HG02623 (cell line): ENCODE measurements around the gene PPID.
"Not testable (repeated sequence)": the region's sequence is repeated elsewhere in the genome, so short reads cannot be mapped to it uniquely, and the experiment has no call there.

Source experiments
- ATAC-seq: cut with Tn5 transposase; IDR thresholded peaks from one replicate; pipeline ENCODE4 v1.9.1; 2021; ENCODE audit warnings: moderate library complexity; ENCODE audit not compliant: unreplicated experiment

PPID gene

GRCh38 chr4:158722917-158723793 is at the start of gene PPID:
Gene PPID (minus strand): TSS chr4:158723396. CDS start chr4:158723288, 108 bp downstream.
- ATAC-seq = peak; percentile 96

GRCh38 chr4:158771776-158772175 is 48.6 kb upstream of the PPID start:
- ATAC-seq = no peak

- no peak for ATAC-seq
Observed at GRCh38 chr4:158770671-158771070, 47.5 kb upstream of the PPID start.

GRCh38 chr4:158769175-158769921 is 46.2 kb upstream of the PPID start:
- peak; percentile 11 for ATAC-seq

- peak; percentile 76 for ATAC-seq
Observed at GRCh38 chr4:158768555-158769174, 45.5 kb upstream of the PPID start, which contains the start of gene FNIP2. Gene FNIP2 (plus strand): TSS chr4:158769026. CDS start chr4:158769213, 187 bp downstream.

GRCh38 chr4:158767451-158767850 is 44.3 kb upstream of the PPID start:
- no peak for ATAC-seq

- no peak for ATAC-seq
Observed at GRCh38 chr4:158766434-158767044, 43.3 kb upstream of the PPID start.

GRCh38 chr4:158763462-158763861 is 40.3 kb upstream of the PPID start:
- ATAC-seq = no peak

- no peak for ATAC-seq
Observed at GRCh38 chr4:158762553-158762952, 39.4 kb upstream of the PPID start.

- ATAC-seq = no peak
Observed at GRCh38 chr4:158760866-158761265, 37.7 kb upstream of the PPID start.

- not testable (repeated sequence) for ATAC-seq
Observed at GRCh38 chr4:158759539-158759938, 36.3 kb upstream of the PPID start.

GRCh38 chr4:158758703-158759102 is 35.5 kb upstream of the PPID start:
- no peak for ATAC-seq

- ATAC-seq = no peak
Observed at GRCh38 chr4:158758142-158758541, 34.9 kb upstream of the PPID start.

GRCh38 chr4:158756588-158756987 is 33.4 kb upstream of the PPID start:
- no peak for ATAC-seq

- ATAC-seq = not testable (repeated sequence)
Observed at GRCh38 chr4:158755819-158756218, 32.6 kb upstream of the PPID start.

GRCh38 chr4:158754385-158755180 is 31.4 kb upstream of the PPID start:
- ATAC-seq = no peak

- no peak for ATAC-seq
Observed at GRCh38 chr4:158750379-158750778, 27.2 kb upstream of the PPID start.

- not testable (repeated sequence) for ATAC-seq
Observed at GRCh38 chr4:158746537-158746936, 23.3 kb upstream of the PPID start.

GRCh38 chr4:158741326-158742021 is 18.3 kb upstream of the PPID start:
- no peak for ATAC-seq

GRCh38 chr4:158739600-158739999 is 16.4 kb upstream of the PPID start:
- no peak for ATAC-seq
